HG02610 (cell line): ENCODE measurements around the gene RYR2.

Experiments
- ATAC-seq: cut with Tn5 transposase; IDR thresholded peaks from one replicate; pipeline ENCODE4 v1.9.1; 2021; ENCODE audit warnings: mild to moderate bottlenecking, moderate library complexity; ENCODE audit not compliant: unreplicated experiment

The RYR2 gene

DNA sequence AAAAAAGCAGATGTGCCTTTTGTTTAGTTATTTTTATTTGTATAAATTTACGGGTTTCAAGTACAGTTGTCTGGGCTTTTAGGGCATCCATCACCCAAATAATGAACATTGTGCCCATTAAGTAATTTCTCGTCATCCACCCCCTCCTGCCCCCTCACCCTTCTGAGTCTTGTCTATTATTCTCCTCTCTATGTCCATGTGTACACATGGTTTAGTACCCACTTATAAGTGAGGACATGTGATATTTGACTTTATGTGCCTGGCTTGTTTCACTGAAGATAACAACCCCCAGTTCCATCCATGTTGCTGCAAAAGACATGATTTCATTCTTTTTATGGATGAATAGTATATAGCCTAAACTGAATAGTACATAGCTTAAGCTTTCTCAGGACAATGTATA lies 659.5 kb downstream of the RYR2 start:
- no peak for ATAC-seq

DNA sequence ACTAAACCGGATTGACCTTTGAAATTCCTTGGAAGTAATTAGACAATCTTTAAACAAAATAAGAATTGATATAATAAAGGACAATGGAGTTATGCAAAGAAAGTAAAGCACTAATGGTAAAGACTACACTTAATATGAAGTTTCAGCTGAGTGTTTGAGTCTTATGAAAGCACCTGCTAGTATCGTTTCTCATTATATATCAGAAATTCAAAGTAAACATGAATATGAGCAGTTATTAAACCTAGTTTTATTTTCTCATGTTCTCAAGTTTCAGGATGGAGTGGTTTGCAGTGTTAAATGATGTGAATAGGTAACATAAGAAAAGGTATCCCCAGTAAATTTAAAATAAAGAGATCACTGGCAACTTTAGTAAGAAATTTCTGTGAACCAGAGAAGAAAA lies 660.2 kb downstream of the RYR2 start:
- ATAC-seq: no peak

DNA sequence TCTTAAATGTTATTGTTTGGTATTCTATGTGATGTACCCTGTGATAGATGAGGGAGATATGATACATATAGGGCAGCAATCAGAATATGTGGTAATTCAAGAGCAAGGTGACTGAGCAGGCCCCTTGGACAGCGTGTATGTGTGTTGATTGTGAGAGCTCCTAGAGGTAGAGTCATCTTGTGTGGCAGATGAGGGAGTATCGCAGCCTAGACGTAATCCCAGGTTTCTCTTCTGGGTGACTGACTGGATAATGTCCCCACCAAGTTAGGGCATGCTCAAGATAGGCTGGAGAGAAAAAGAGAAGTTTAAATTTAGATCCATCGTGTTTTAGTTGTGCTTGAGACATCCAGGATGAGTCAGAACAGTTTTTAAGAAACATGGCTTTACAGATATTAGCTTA lies 663.5 kb downstream of the RYR2 start:
- no peak for ATAC-seq

DNA sequence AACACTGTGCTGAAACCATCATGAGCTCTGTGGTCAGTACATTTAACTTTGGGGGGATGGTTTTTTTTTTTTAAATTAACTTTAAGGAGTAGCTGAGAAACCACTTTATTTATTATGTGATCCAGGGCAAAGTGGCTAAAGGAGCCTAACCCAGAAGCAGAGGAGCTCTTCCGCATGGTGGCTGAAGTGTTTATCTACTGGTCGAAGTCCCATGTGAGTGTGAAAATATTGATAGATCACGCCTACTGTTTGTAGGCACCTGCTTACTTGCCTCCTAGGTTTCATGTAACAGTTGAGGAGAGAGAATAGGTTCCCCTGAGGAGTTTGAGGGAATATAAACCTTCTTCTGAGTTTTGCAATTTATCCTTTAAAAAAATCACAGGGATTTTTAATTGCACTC lies 667.4 kb downstream of the RYR2 start:
- no peak for ATAC-seq

DNA sequence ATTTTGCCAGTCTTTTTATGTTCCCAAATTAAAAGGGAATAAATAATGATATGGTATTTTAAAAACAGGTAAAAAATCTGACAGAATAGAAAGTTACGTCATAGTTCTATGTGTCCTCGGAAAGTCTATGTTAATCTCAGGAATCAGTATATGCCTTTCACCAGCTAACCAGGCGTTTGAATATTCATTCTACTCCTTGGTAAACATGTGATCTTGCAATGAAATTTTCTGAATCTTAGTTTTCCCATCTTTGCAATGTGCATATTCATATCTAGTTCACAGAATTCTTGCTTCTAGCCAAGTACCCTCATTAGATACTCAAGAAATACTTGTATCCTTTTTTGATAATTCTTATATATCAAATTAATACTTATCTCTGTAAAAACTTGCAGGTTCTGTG lies 669.3 kb downstream of the RYR2 start:
- ATAC-seq: no peak

DNA sequence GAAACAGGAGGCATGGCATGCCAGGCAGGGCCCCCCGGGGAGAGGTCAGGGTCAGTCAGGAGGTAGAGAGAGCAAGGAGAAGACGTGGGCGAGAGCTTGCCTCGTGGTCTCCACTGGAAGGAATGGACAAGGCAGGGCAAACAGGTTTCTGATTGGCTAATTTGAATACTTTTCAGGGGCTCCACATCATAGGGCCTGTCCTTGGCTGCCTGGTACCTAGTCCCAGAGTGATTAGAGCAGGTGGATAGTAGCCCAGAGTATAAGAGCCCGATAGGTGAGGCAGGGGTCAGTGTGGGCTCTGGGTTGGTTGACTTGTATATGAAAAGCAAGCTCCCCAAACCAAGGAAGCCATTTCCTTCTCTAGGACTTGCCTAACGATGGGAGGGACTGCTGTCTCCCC lies 670.1 kb downstream of the RYR2 start:
- ATAC-seq: no peak

DNA sequence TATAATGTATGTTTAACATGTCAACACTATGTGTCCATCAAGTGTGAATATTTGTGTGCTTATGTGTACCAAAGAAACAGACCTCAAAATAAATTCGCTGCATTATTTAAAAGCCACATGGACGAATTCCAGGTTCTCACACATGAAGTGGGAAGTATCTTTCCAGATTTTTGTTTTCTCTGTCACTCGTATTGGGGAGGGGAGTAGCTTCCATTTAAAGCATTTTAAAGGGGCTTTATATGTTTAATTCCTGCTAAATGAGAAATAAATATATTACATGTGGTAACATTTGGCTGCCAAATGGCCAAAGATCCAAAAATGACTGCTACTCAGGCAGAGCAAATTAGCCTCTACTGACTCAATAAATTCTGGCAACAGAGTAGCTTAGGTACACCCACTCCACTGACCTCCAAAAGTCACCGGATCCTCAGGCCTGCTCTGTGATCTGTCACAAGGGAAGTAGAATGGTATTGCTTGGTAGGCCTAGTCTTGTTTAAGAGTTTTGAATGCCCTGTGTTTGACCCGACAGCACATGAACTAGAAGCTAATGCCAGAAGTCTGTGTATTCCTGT lies 670.7 kb downstream of the RYR2 start:
- no peak for ATAC-seq

DNA sequence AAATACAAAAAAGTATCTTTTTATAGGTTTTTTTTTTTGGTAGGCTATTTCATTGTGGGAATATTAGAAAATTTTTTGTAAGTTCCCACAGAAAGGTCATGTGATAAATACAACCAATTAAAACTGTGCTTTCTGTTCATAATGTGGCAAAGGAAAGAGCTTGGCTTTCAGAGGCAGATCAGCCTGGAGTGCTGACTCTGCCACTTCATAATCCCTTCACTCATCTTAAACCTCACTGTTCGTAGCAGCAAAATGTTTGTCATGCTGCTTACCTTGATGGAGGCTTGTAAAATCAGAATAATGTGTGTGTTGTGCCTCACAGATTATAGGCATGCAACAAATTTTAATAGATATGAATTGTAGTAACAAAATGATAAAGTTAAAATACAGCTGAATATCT lies 671.9 kb downstream of the RYR2 start:
- ATAC-seq: no peak

DNA sequence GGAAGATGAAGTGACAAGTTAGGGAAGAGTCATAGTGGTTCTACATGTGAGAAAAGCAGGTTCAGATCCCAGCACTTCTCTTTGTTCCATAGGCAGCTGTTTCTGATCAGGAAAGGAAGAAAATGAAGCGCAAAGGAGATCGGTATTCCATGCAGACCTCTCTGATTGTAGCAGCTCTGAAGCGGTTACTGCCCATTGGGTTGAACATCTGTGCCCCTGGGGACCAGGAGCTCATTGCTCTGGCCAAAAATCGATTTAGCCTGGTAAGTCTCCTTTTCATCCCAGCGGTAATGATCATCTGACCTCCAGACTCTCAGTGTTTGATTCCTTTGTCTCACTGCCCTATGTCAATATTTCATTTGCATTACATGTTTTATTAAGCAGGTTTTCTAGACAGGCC lies 675.1 kb downstream of the RYR2 start:
- no peak for ATAC-seq

DNA sequence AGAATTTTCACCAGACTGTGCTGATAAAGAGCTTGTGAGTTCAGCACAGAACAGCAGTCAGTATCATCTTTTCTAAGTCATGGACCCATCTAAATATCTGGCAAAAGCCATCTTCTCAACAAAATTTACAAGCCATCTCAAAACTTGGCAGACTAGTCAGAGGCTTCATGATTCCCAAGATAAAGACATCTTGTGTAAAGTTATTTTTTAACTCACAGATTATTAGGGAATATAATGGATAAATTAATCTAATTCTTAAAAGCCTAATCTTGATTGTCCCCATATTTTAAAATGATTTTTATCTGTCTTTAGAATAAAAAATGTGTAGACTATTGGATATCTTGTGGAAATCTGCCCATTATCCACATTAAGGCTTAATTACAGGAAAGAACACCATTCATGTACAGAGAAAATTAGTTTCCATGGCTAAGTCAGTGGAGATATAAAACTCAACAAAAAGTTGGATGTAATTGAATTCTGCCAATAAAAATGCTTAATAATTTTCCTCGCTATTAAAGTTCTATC lies 688.9 kb downstream of the RYR2 start:
- ATAC-seq: no peak

DNA sequence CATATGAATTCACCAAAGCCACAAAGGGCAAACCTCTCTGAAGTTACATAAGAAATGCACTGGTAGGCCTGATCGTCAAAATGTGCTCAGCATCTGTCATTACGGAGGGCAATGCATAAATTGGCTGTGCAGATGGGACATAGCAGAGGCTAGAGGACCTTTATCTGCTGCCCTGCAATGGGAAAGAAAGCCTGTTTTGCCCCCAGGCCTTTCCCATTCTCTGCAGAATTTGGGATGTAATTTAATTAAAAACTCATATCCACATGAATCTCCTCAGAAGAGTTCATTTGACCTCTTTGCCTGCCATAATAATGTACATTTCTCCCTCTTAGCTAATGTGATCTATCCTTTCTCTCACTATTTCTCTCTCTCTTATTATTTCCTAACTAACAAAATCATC lies 690.7 kb downstream of the RYR2 start:
- no peak for ATAC-seq

DNA sequence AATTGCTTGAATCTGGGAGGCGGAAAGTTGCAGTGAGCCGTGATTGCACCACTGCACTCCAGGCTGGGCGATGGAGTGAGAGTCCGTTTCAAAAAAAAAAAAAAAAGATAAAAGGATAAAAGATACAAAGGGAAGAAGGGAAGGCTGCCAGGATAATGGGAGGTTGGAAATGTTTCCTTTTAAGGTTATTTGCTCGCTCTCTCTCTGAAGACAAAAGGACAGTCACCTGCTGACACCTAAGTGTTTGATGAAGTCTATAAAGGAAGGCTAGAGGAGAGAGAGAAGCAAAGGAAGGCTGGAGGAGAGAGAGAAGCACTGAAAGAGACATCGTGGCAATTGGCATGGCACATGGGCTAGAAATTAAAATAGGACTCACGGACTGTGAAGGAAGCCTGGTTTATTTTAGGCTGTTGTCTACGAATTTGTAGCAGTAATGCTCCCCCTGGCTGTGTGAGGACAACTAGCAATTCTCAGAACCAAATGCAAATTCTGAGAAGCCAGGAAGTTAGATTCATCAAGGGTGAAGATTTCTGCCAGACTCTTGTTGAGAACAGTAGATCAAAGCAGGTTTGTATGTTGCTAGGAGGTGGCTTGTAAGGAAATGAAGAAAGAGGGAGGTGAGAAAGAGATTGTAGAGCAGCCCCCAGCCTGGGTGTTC lies 694.5 kb downstream of the RYR2 start:
- peak; percentile 63 for ATAC-seq

DNA sequence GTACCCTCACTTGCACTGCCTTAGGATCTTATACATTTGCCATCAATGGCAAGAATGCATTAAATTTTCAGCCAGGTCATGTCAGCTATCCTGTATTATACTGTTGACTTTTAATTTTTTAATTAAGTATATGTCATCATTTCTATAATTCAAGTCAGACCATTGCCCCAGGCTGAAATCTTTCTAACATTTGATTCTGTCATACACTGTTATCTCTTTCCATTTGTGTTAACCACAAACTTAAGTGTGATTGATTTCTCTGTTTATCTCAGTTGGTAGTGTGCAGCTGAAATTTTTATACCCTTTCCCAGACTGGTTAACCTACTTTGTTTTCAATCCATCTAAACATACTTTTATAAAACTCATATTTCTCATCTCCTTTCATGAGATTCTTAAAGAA lies 695.5 kb downstream of the RYR2 start:
- ATAC-seq: no peak

DNA sequence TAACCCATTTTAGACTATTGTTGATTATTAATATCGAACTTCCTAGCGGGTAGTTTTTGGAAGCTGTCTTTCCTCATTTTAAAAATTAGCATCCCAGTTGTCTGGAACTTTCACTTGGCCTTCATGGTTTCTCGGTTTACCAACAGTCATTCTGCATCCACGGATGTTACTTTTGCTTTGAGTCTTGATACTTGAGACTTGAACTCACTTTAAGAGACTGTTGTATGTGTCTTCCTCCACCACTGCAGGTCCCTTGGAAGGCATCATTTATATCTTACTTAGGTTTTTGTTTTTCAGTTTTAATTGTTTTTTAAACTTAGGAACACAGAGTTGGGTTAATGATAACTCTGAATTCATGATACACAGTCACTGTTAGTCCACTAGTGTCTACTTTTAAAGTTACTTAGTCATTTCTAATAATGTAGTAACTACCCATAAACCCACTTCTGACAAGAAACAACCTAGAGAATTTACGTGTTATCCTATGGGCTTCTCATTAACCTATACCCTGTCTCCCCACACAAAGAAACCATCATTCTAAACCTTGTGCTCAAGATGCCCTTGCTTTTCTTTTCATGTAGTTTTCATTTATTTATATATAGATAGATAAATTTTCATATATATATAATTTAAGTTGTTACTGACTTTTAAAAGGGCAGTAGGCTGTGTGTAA lies 696.1 kb downstream of the RYR2 start:
- ATAC-seq: no peak

DNA sequence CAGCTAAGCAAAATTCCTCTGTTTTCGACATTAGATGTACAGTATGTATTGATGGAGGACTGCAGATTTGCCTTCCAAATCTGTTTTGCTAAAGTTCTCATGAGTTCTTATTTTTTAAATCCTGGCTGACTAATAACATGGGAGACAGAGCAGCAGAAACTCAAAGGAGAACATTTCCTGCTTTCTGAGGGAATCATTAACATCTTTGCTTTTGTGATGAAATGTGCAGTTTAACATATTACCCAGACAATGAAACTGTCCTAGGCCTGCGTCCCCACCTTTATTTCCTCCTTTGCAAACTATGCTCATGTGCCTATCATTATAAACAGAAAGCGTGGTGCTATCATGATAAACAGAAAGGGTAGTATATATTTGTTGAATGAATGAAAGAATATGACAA lies 698.9 kb downstream of the RYR2 start:
- no peak for ATAC-seq

DNA sequence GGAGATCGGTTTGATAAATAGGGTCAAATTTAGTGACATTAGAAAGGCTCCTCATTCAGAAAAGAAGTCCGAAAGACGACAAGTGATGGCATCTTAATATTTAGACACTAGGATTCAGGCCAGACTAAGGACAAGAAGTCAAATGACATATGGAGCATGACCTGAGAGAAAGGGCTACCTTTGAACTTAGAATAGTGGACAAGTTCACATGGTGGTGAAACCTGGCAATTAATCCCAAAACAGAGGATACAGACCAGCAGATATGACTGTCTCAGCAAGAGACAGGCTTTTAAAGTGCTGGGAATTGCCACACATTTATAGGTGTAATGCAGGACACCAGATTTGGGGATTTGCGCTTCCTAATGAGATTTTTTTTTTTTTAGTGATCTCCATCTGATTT lies 703.6 kb downstream of the RYR2 start:
- no peak for ATAC-seq

DNA sequence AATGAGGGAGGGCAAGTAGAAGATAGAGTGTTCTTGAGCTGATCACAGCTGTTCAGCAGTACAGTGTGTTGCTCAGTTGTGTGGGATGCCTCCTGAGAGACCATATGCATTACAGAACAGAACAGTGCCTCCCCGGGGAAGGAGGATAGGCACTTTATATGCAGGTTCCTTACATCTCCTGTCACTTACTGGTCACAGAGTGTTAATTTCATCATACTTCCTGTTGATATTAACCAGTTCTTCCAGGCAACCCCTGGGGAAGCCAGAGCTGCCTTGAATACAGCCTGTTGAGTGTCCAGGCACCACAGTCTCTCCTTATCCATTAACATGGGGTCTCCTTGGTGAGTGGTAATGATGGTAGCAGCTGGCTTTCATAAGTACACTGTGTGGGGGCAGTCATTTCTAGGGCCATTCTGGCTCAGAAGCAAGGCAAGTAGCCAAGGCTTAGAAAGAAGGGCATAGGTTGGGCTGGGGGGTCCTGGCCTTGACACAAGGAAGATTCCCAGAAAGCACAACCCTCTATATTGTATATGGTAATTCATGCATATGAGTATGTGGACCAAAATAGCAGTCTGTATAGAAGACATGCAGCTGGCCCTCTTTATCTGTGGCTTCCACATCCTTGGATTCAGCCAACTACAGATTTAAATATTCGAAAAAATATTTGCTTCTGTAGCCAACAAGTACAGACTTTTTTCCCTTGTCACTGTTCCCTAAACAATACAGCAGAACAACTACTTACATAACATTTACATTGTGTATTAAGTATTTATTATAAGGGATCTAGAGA lies 706.4 kb downstream of the RYR2 start:
- ATAC-seq: no peak

DNA sequence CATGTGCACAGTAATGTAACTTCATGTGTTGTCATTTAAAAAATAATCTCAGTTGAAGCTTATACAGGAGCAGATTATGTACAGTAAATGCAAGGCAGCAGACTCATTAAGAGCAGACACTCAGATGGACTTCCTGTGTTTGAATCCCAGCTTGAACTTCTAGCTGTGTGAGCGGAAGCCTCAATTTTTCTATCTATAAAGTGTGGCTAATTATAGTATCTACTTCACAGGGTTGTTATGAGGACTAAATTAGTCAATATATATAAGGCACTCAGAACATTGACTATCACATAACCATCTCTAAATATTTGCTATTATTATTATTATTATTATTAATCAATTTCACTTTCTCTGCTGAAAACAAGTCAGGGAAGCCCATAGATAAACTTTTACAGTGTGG lies 707.1 kb downstream of the RYR2 start:
- no peak for ATAC-seq

DNA sequence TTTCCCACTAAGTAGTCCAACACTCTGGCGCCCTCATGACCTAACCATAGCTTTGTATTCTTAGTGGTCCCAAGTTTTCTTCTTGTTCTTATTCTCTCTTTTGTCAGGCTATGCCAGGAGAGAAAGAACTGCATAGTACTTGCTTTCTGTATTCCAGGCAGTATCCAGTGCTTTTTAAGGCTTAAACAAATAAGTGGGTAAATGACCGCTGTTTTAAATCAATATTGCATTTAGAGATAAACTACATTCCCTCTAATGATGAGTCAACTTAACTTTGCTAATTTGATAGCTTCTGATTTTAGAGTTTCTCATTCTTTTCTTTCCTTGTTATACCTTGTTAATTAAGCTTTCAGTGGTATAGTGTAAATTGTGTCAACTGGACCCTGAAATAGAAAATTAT lies 709.1 kb downstream of the RYR2 start:
- ATAC-seq: no peak

DNA sequence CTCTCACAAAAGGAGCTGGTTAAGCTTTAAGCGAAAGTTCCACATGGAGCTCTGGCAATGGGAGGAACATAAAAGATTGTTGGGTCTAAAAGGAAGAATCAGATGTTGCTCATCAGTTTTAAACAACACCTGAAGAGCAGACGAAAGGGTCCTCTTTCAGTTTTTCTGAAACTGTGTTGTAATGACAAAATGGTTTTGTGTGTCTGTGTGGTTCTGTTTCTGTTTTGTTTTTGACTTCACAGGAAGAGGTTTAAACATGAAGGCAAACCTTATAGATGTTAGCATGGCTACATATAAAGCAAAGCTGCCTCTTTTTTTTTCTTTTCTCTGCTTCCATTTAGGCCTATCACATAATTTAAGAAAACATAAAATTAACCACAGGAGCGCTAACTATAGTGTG lies 712.6 kb downstream of the RYR2 start:
- no peak for ATAC-seq

DNA sequence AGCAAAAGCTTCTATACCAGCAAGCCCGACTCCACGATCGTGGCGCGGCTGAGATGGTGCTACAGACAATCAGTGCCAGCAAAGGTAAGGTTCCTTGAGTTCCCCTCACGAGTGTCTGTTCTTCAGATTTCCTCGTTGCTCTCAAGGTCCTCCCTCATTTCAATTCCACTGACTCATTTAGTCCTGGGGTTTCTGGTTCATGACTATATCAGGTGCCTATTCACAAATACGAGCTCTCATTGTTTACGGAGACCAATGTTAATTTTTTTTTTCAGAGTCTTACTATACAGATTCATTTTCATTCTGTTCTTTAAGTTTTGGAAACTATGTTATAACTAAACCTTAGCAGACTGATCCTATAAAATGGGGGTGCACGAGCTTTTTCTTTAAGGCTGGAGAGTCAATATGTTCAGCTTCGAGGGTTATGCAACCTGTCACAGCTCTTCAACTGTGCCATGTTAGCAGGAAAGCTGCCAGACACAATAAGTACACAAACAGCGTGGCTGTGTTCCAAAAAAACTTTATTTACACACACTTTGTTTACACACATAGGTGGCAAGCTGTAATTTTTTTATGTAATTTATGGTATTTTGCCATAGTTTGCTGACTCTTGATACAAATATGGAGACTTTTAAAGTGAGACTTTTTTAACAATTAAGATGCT lies 714.5 kb downstream of the RYR2 start:
- ATAC-seq: no peak
